Measurements from ENCODE around the gene ROPN1. TPM values are rescaled to one million over a fixed set of nuclear protein-coding genes. Genes with fewer than 3 reads are reported as not detected.

ROPN1 gene
- total and polyA plus RNA-seq, 2 of the 4 experiments (the other 2 are of a cell fraction) = 0.03 to 0.18 TPM

DNA sequence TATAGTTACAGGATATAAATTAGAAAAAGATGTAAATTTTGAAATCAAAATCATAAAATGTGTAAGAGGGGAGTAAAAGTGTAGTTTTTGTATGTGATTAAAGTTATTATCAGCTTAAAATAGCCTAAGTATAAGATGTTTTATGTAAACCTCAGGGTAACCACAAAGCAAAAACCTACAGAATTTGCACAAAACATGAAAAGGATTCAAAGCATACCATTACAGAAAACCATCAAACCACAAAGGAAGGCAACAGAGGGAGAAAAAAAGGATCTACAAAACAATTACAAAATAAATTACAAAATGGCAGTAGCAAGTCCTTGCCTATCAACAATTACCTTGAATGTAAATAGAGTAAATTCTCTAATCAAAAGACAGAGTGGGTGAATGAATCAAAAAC, 71.1 kb downstream of the ROPN1 start:
- POLR2A ChIA-PET (ENCODE audit: unreplicated experiment) = no interaction called here
- H3K36me3 ChIP-seq (ENCODE audit: control insufficient read depth, insufficient read depth, low read length) = peaks cover 21% of the 10 kb centered on the region; the same call in 1 of the 2 replicates

More for the DNA sequence above, 71.1 kb downstream of the ROPN1 start:
- Histone ChIP-seq H4K8ac (ENCODE audit: low read depth in 2 of 2, low read length in 2 of 2) (no peak overlapping the region), H4K5ac (ENCODE audit: low read depth, low read length) (no peak overlapping the region), H3K18ac (ENCODE audit: low read depth, low read length) (no peak overlapping the region), H3K4ac (ENCODE audit: low read depth, low read length) (no peak overlapping the region), H3K27me3 (ENCODE audit: control insufficient read depth, insufficient read depth, low read length) (no peaks in the 10 kb centered on the region), H2AFZ (replicated peaks; ENCODE audit: low read length, poor library complexity) (no peak overlapping the region), H3K79me1 (ENCODE audit: low read depth in 1 of 2, low read length in 2 of 2) (peaks cover 18 to 19% of the 10 kb centered on the region in 2 experiments), H2AK9ac (replicated peaks; ENCODE audit: low read depth, low read length, poor library complexity) (no peak overlapping the region), H2BK120ac (ENCODE audit: low read depth, low read length) (no peak overlapping the region), H2BK20ac (ENCODE audit: low read depth, low read length) (no peak overlapping the region), H3K56ac (ENCODE audit: extremely low read depth, insufficient read depth, low read length) (no peak overlapping the region), H3K4me1 (ENCODE audit: control insufficient read depth, insufficient read depth, low read length) (no peaks in the 10 kb centered on the region), H3K27ac (ENCODE audit: insufficient read depth, low read length) (no peak overlapping the region), H3K4me3 (ENCODE audit: insufficient read depth, low read depth, low read length) (no peak overlapping the region), H2BK5ac (ENCODE audit: low read depth, low read length, poor library complexity, severe bottlenecking) (no peak overlapping the region), H4K20me1 (ENCODE audit: insufficient read depth, low read length) (no peaks in the 10 kb centered on the region), H3K23ac (ENCODE audit: low read depth, low read length) (no peak overlapping the region), H3K14ac (replicated peaks; ENCODE audit: low read depth, low read length) (no peak overlapping the region), H3K9me3 (ENCODE audit: control insufficient read depth, insufficient read depth, low read length) (peaks cover 14% of the 10 kb centered on the region; the same call in 1 of the 2 replicates), H3K9me1 (ENCODE audit: insufficient read depth, low read length) (peaks cover 10% of the 10 kb centered on the region; the same call in 1 of the 2 replicates), H4K91ac (ENCODE audit: insufficient read depth, low read depth, low read length) (no peak overlapping the region), H3K9ac (ENCODE audit: low read depth, low read length) (no peak overlapping the region), H3K4me2 (ENCODE audit: low read depth, low read length) (no peak overlapping the region), H2AK5ac (ENCODE audit: low read depth, low read length) (no peak overlapping the region), H2BK15ac (ENCODE audit: low read depth, low read length) (no peak overlapping the region)
- intact Hi-C loops (cut with micrococcal nuclease) (no loop called here), in situ Hi-C loops (cut with MboI; ENCODE audit: low sequenced_read_pairs) (no loop called here), dilution Hi-C loops (cut with HindIII; ENCODE audit: low sequenced_read_pairs, unreplicated experiment) (no loop called here)
- no peak for DNase-seq
- BruUV-seq (replicated peaks) = no TSS peak
- TF ChIP-seq, protein P1, sequence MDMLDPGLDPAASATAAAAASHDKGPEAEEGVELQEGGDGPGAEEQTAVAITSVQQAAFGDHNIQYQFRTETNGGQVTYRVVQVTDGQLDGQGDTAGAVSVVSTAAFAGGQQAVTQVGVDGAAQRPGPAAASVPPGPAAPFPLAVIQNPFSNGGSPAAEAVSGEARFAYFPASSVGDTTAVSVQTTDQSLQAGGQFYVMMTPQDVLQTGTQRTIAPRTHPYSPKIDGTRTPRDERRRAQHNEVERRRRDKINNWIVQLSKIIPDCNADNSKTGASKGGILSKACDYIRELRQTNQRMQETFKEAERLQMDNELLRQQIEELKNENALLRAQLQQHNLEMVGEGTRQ (IDR thresholded peaks at IDR 0.05; ENCODE audit: low read depth, low read length) = no peak
- TF ChIP-seq MAFK (IDR thresholded peaks at IDR 0.05; ENCODE audit: low read depth, low read length) = no peak
- no peak for TF ChIP-seq POLR2A (IDR thresholded peaks at IDR 0.05; ENCODE audit: low read depth, low read length)
- TF ChIP-seq MXI1 (IDR thresholded peaks at IDR 0.05; ENCODE audit: borderline replicate concordance, low read depth, low read length) = no peak
- TF ChIP-seq CHD1 (IDR thresholded peaks at IDR 0.05; ENCODE audit: low read depth, low read length) = no peak
- no peak for TF ChIP-seq RAD21 (IDR thresholded peaks at IDR 0.05; ENCODE audit: low read length)
- no peak for TF ChIP-seq MAZ (IDR thresholded peaks at IDR 0.05; ENCODE audit: borderline replicate concordance, low read depth, low read length)
- TF ChIP-seq RCOR1 (IDR thresholded peaks at IDR 0.05; ENCODE audit: insufficient replicate concordance, low read length) = no peak
- TF ChIP-seq ELK1 (IDR thresholded peaks at IDR 0.05; ENCODE audit: borderline replicate concordance, low read depth, low read length) = no peak
- no peak for TF ChIP-seq SMC3 (IDR thresholded peaks at IDR 0.05; ENCODE audit: low read depth, low read length)
- TF ChIP-seq, protein P2, sequence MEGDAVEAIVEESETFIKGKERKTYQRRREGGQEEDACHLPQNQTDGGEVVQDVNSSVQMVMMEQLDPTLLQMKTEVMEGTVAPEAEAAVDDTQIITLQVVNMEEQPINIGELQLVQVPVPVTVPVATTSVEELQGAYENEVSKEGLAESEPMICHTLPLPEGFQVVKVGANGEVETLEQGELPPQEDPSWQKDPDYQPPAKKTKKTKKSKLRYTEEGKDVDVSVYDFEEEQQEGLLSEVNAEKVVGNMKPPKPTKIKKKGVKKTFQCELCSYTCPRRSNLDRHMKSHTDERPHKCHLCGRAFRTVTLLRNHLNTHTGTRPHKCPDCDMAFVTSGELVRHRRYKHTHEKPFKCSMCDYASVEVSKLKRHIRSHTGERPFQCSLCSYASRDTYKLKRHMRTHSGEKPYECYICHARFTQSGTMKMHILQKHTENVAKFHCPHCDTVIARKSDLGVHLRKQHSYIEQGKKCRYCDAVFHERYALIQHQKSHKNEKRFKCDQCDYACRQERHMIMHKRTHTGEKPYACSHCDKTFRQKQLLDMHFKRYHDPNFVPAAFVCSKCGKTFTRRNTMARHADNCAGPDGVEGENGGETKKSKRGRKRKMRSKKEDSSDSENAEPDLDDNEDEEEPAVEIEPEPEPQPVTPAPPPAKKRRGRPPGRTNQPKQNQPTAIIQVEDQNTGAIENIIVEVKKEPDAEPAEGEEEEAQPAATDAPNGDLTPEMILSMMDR (conservative IDR thresholded peaks at IDR 0.05; ENCODE audit: low read depth, low read length) = no peak
- no peak for TF ChIP-seq BHLHE40 (IDR thresholded peaks at IDR 0.05; ENCODE audit: low read depth, low read length)
- TF ChIP-seq CEBPB (IDR thresholded peaks at IDR 0.05; ENCODE audit: low read depth, low read length) = no peak
- no peak for TF ChIP-seq NFE2L2 (IDR thresholded peaks at IDR 0.05; ENCODE audit: low read depth, low read length)
- no peak for ATAC-seq (ENCODE audit: low read depth)
- CTCF ChIA-PET = no interaction called here

Measured in IMR-90 (cell line).